Keratinocyte (primary cell): ENCODE results near the gene ATG4D. TPM values are rescaled to one million over a fixed set of nuclear protein-coding genes. Genes with fewer than 3 reads are reported as not detected.

Experiments
- DNase-seq: peaks from one replicate; pipeline ENCODE4 v3.0.0-alpha.2; 2011; ENCODE audit warnings: low read depth, missing footprints, low spot score
- FAIRE-seq: peaks from 2 replicates; lab custom pipeline; 2011; peaks lifted over from hg19 to GRCh38; lab: Jason Lieb, UNC
- H2AFZ ChIP-seq: 2 replicates; pipeline ENCODE4 v1.6.0; 2012; ENCODE audit warnings: low read length, control low read depth, inconsistent platforms; ENCODE audit not compliant: control insufficient read depth
- H3K27ac ChIP-seq: 2 replicates; pipeline ENCODE4 v1.5.1; 2011; ENCODE audit warnings: low read length; ENCODE audit not compliant: control insufficient read depth, insufficient read depth
- H3K27me3 ChIP-seq: 3 replicates; pipeline ENCODE4 v1.6.0; 2011; ENCODE audit warnings: low read length; ENCODE audit not compliant: control insufficient read depth, insufficient read depth; ENCODE audit errors: extremely low read depth
- H3K36me3 ChIP-seq, 2 experiments: 2 replicates in 1 of 2; 3 replicates in 1 of 2; pipeline ENCODE4 v1.5.1; 2011; ENCODE audit warnings: low read length in 2 of 2, mild to moderate bottlenecking in 1 of 2; ENCODE audit not compliant: control insufficient read depth in 2 of 2, insufficient read depth in 2 of 2; ENCODE audit errors: extremely low read depth in 1 of 2
- H3K4me1 ChIP-seq: 3 replicates; pipeline ENCODE4 v1.5.1; 2011; ENCODE audit warnings: low read length; ENCODE audit not compliant: control insufficient read depth, insufficient read depth; ENCODE audit errors: extremely low read depth
- H3K4me2 ChIP-seq: 3 replicates; pipeline ENCODE4 v1.6.0; 2011; ENCODE audit warnings: low read depth, low read length; ENCODE audit not compliant: control insufficient read depth, insufficient read depth; ENCODE audit errors: extremely low read depth
- H3K4me3 ChIP-seq, 3 experiments: fragments of 200-600 bp in 1 of 3; sonication (generic) in 1 of 3; 2 replicates in 2 of 3; 3 replicates in 1 of 3; pipeline ENCODE4 v1.5.1; 2011 to 2016; ENCODE audit warnings: low read length in 3 of 3, mild to moderate bottlenecking in 3 of 3, control low read depth in 2 of 3, inconsistent platforms in 1 of 3, low read depth in 1 of 3, mixed read lengths in 1 of 3, mixed run types in 1 of 3, moderate library complexity in 1 of 3; ENCODE audit not compliant: control insufficient read depth in 2 of 3, insufficient read depth in 2 of 3; ENCODE audit errors: extremely low read depth in 1 of 3
- H3K79me2 ChIP-seq: 2 replicates; pipeline ENCODE4 v1.6.0; 2012; ENCODE audit warnings: low read length; ENCODE audit not compliant: control insufficient read depth, insufficient read depth
- H3K9ac ChIP-seq: 3 replicates; pipeline ENCODE4 v1.6.0; 2011; ENCODE audit warnings: low read length; ENCODE audit not compliant: control insufficient read depth, insufficient read depth; ENCODE audit errors: extremely low read depth
- H3K9me1 ChIP-seq: 3 replicates; pipeline ENCODE4 v1.6.0; 2011; ENCODE audit warnings: low read length; ENCODE audit not compliant: control insufficient read depth, insufficient read depth; ENCODE audit errors: extremely low read depth
- H3K9me3 ChIP-seq: 2 replicates; pipeline ENCODE4 v1.5.1; 2012; ENCODE audit warnings: low read depth, low read length; ENCODE audit not compliant: control insufficient read depth
- H4K20me1 ChIP-seq: 3 replicates; pipeline ENCODE4 v1.6.0; 2011; ENCODE audit warnings: low read length; ENCODE audit not compliant: control insufficient read depth, insufficient read depth; ENCODE audit errors: extremely low read depth
- CTCF ChIP-seq, 3 experiments: IDR thresholded peaks in 1 of 3; conservative IDR thresholded peaks in 1 of 3; optimal IDR thresholded peaks in 1 of 3; 2 replicates in 2 of 3; 3 replicates in 1 of 3; pipeline versions ENCODE3 to v1.5.1; 2011; ENCODE audit warnings: low read length in 3 of 3, mild to moderate bottlenecking in 3 of 3, moderate library complexity in 2 of 3, control low read depth in 1 of 3, inconsistent platforms in 1 of 3; ENCODE audit not compliant: insufficient read depth in 2 of 3; ENCODE audit errors: extremely low read depth in 1 of 3
- EZH2 ChIP-seq: IDR thresholded peaks from one replicate; pipeline ENCODE4 v1.6.1; 2012; ENCODE audit warnings: inconsistent platforms, mild to moderate bottlenecking, low read length, moderate library complexity
- dilution Hi-C: fragments of 300-500 bp; cut with MboI; formaldehyde crosslinking; loops from one replicate; pipeline ENCODE4 v1.7.0; 2020; ENCODE audit warnings: low sequenced_read_pairs; ENCODE audit not compliant: extremely low pct_ligation_motif_present
- polyA plus RNA-seq, 5 experiments: library from polyadenylated mRNA; depleted of rRNA in 3 of 5; stranded (reverse) in 3 of 5; stranded (forward) in 1 of 5; unstranded in 1 of 5; fragments of >200 nt; gene quantifications; 1 replicate in 1 of 5; 2 replicates in 3 of 5; 3 replicates in 1 of 5; pipeline versions ENCODE4 v1.2.1 to v1.2.3, GENCODE V29; 2011 to 2012; ENCODE audit warnings: missing spikeins in 2 of 5, low read depth in 1 of 5, low replicate concordance in 1 of 5

ATG4D gene
- polyA plus RNA-seq, 1 donor (not counting 4 experiments of a cell fraction or from before 2014, with no cell fraction given), result 12.6 TPM

GRCh38 chr19:10593820-10594637, 50.3 kb downstream of the ATG4D start:
- H3K36me3 ChIP-seq, result no peaks in the 10 kb centered on the region
- H3K27me3 ChIP-seq, result no peaks in the 10 kb centered on the region
- no peaks in the 10 kb centered on the region for H4K20me1 ChIP-seq
- H3K4me3 ChIP-seq, result no peak overlapping the region
- H3K79me2 ChIP-seq, result no peaks in the 10 kb centered on the region
- no peak for TF ChIP-seq CTCF (optimal IDR thresholded peaks at IDR 0.05 in 1 of 3, IDR thresholded peaks at IDR 0.05 in 1 of 3, conservative IDR thresholded peaks at IDR 0.05 in 1 of 3; ENCODE audit: extremely low read depth in 1 of 3, insufficient read depth in 2 of 3, low read length in 3 of 3)
- no peak for TF ChIP-seq EZH2
- no peak for FAIRE-seq
- no peak overlapping the region for H3K27ac ChIP-seq
- no peak overlapping the region for H3K9ac ChIP-seq
- no peak overlapping the region for H3K4me2 ChIP-seq
- no peaks in the 10 kb centered on the region for H3K4me1 ChIP-seq
- H2AFZ ChIP-seq, result no peak overlapping the region
- dilution Hi-C loops, result no loop called here
- no peaks in the 10 kb centered on the region for H3K9me1 ChIP-seq
- no peak for DNase-seq
- H3K9me3 ChIP-seq, result no peaks in the 10 kb centered on the region

- H3K27me3 ChIP-seq, result no peaks in the 10 kb centered on the region
- TF ChIP-seq CTCF (optimal IDR thresholded peaks at IDR 0.05 in 1 of 3, IDR thresholded peaks at IDR 0.05 in 1 of 3, conservative IDR thresholded peaks at IDR 0.05 in 1 of 3; ENCODE audit: extremely low read depth in 1 of 3, insufficient read depth in 2 of 3, low read length in 3 of 3) (no peak), EZH2 (no peak)
- H3K36me3 ChIP-seq, result no peaks in the 10 kb centered on the region
- no peak for FAIRE-seq
- dilution Hi-C loops, result no loop called here
- H3K4me1 ChIP-seq, result peaks cover 23% of the 10 kb centered on the region
- H3K27ac ChIP-seq, result no peak overlapping the region
- no peak overlapping the region for H3K9ac ChIP-seq
- no peak overlapping the region for H3K4me2 ChIP-seq
- peaks cover 3% of the 10 kb centered on the region for H3K9me1 ChIP-seq
- H2AFZ ChIP-seq, result no peak overlapping the region
- H4K20me1 ChIP-seq, result no peaks in the 10 kb centered on the region
- H3K9me3 ChIP-seq, result no peaks in the 10 kb centered on the region
- no peak for DNase-seq
- peaks cover 2% of the 10 kb centered on the region for H3K79me2 ChIP-seq
- H3K4me3 ChIP-seq, result no peak overlapping the region
Measured at GRCh38 chr19:10600149-10600548, 56.4 kb downstream of the ATG4D start.
